ENCODE measurements around the gene CDHR5. TPM values are rescaled to one million over a fixed set of nuclear protein-coding genes. Genes with fewer than 3 reads are reported as not detected.
A peak's percentile ranks its signal among the peaks of the same experiment; 100 is the strongest.

CDHR5 gene
- total and polyA plus RNA-seq, 2 donors (not counting 1 experiment from before 2014, with no cell fraction given): not detected

DNA sequence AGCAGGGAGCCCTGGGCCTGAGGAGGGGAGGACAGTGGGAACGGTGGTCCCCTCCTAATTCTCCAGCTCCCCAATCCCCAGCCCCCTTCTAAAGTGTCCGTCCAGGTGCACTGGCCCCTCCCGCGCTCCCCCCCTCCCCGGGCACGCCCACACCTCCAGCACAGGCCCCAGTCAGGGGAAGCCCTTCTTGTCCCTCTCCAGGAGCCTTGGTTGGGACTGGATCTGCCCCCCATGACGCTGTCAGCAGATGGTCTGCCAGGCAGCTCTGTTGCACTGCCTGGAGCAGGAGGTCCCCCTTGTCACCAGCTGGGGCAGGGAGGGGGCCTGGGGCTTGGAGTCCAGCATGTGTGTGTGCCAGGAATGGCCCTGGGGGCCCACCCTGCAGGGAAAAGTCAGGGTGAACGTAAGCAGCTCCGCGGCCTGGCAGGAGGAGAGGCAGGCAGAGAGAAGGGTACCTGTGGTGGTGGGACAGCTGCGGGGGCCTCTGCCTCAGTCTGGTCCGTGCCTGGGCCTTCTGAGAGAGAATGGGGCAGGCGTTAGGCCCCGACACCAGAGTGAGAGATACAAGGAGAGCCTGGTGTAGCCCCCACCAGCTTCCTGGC, 10.6 kb downstream of the CDHR5 start:
- Histone ChIP-seq H3K79me2 (ENCODE audit: control insufficient read depth, insufficient read depth, low read length) (no peaks in the 10 kb centered on the region), H2AFZ (ENCODE audit: low read length) (no peak overlapping the region), H3K9me3 (ENCODE audit: control insufficient read depth, insufficient read depth, low read depth, low read length) (no peaks in the 10 kb centered on the region), H3K4me2 (ENCODE audit: extremely low read depth, insufficient read depth, low read length) (no peak overlapping the region), H3K27ac (ENCODE audit: insufficient read depth, low read length) (peak overlapping the region; percentile 47), H3K4me3 (replicated peaks in 1 of 4; ENCODE audit: control extremely low read depth in 1 of 4, insufficient read depth in 1 of 4, low read depth in 3 of 4, low read length in 4 of 4) (no peak overlapping the region), H3K27me3 (ENCODE audit: control insufficient read depth, insufficient read depth, low read length) (no peaks in the 10 kb centered on the region), H4K20me1 (ENCODE audit: control insufficient read depth, extremely low read depth, insufficient read depth, low read length) (no peaks in the 10 kb centered on the region), H3K4me1 (ENCODE audit: control insufficient read depth, extremely low read depth, insufficient read depth, low read length) (no peaks in the 10 kb centered on the region), H3K36me3 (ENCODE audit: control insufficient read depth, insufficient read depth, low read length) (peaks cover 36% of the 10 kb centered on the region), H3K9ac (ENCODE audit: insufficient read depth, low read length) (no peak overlapping the region)
- DNase-seq (ENCODE audit: low read depth in 2 of 2): no peak
- TF ChIP-seq EZH2 (IDR thresholded peaks at IDR 0.05; ENCODE audit: low read length, missing control alignments): no peak
- TF ChIP-seq, protein P1, sequence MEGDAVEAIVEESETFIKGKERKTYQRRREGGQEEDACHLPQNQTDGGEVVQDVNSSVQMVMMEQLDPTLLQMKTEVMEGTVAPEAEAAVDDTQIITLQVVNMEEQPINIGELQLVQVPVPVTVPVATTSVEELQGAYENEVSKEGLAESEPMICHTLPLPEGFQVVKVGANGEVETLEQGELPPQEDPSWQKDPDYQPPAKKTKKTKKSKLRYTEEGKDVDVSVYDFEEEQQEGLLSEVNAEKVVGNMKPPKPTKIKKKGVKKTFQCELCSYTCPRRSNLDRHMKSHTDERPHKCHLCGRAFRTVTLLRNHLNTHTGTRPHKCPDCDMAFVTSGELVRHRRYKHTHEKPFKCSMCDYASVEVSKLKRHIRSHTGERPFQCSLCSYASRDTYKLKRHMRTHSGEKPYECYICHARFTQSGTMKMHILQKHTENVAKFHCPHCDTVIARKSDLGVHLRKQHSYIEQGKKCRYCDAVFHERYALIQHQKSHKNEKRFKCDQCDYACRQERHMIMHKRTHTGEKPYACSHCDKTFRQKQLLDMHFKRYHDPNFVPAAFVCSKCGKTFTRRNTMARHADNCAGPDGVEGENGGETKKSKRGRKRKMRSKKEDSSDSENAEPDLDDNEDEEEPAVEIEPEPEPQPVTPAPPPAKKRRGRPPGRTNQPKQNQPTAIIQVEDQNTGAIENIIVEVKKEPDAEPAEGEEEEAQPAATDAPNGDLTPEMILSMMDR (conservative IDR thresholded peaks at IDR 0.05 in 1 of 2, IDR thresholded peaks at IDR 0.05 in 1 of 2; ENCODE audit: low read depth in 1 of 2, low read length in 2 of 2): no peak

GRCh38 chr11:613369-613968, 11.3 kb downstream of the CDHR5 start:
- no peaks in the 10 kb centered on the region for H3K9me3 ChIP-seq (ENCODE audit: control insufficient read depth, insufficient read depth, low read depth, low read length)
- no peak overlapping the region for H3K9ac ChIP-seq (ENCODE audit: insufficient read depth, low read length)
- no peaks in the 10 kb centered on the region for H3K27me3 ChIP-seq (ENCODE audit: control insufficient read depth, insufficient read depth, low read length)
- peaks cover 41% of the 10 kb centered on the region for H3K36me3 ChIP-seq (ENCODE audit: control insufficient read depth, insufficient read depth, low read length)
- H3K4me2 ChIP-seq (ENCODE audit: extremely low read depth, insufficient read depth, low read length): no peak overlapping the region
- H3K4me1 ChIP-seq (ENCODE audit: control insufficient read depth, extremely low read depth, insufficient read depth, low read length): no peaks in the 10 kb centered on the region
- no peak overlapping the region for H2AFZ ChIP-seq (ENCODE audit: low read length)
- peak overlapping the region; percentile 47 for H3K27ac ChIP-seq (ENCODE audit: insufficient read depth, low read length)
- no peak for TF ChIP-seq EZH2 (IDR thresholded peaks at IDR 0.05; ENCODE audit: low read length, missing control alignments)
- TF ChIP-seq, protein P1 (conservative IDR thresholded peaks at IDR 0.05 in 1 of 2, IDR thresholded peaks at IDR 0.05 in 1 of 2; ENCODE audit: low read depth in 1 of 2, low read length in 2 of 2): no peak
- H4K20me1 ChIP-seq (ENCODE audit: control insufficient read depth, extremely low read depth, insufficient read depth, low read length): no peaks in the 10 kb centered on the region
- DNase-seq (ENCODE audit: low read depth in 2 of 2): peak; percentile 37 to 38
- no peaks in the 10 kb centered on the region for H3K79me2 ChIP-seq (ENCODE audit: control insufficient read depth, insufficient read depth, low read length)
- no peak overlapping the region for H3K4me3 ChIP-seq (replicated peaks in 1 of 4; ENCODE audit: control extremely low read depth in 1 of 4, insufficient read depth in 1 of 4, low read depth in 3 of 4, low read length in 4 of 4)

DNA sequence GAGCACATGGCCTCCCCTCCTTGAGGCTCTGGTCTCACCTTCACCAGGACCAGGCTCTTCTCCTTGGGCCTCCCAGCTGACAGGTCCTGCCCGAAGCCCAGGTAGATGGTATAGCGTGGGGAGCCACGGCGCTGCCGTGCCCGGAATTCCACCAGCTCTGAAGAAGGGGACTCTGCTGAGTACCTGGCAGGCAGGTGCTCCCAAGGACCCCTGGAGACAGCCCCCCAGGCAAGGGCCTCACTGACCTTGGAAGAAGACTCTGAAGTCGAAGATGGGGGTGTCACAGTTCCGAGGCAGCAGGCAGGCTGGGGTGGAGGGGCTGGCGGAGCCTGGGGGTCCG, 11.8 kb downstream of the CDHR5 start:
- Histone ChIP-seq H2AFZ (ENCODE audit: low read length) (no peak overlapping the region), H3K9me3 (ENCODE audit: control insufficient read depth, insufficient read depth, low read depth, low read length) (no peaks in the 10 kb centered on the region), H3K36me3 (ENCODE audit: control insufficient read depth, insufficient read depth, low read length) (peaks cover 43% of the 10 kb centered on the region), H3K79me2 (ENCODE audit: control insufficient read depth, insufficient read depth, low read length) (no peaks in the 10 kb centered on the region), H3K4me1 (ENCODE audit: control insufficient read depth, extremely low read depth, insufficient read depth, low read length) (no peaks in the 10 kb centered on the region), H3K4me2 (ENCODE audit: extremely low read depth, insufficient read depth, low read length) (no peak overlapping the region), H3K27me3 (ENCODE audit: control insufficient read depth, insufficient read depth, low read length) (no peaks in the 10 kb centered on the region), H4K20me1 (ENCODE audit: control insufficient read depth, extremely low read depth, insufficient read depth, low read length) (no peaks in the 10 kb centered on the region), H3K27ac (ENCODE audit: insufficient read depth, low read length) (no peak overlapping the region), H3K9ac (ENCODE audit: insufficient read depth, low read length) (no peak overlapping the region), H3K4me3 (replicated peaks in 1 of 4; ENCODE audit: control extremely low read depth in 1 of 4, insufficient read depth in 1 of 4, low read depth in 3 of 4, low read length in 4 of 4) (no peak overlapping the region)
- DNase-seq (ENCODE audit: low read depth in 2 of 2): no peak
- TF ChIP-seq, protein P1 (conservative IDR thresholded peaks at IDR 0.05 in 1 of 2, IDR thresholded peaks at IDR 0.05 in 1 of 2; ENCODE audit: low read depth in 1 of 2, low read length in 2 of 2): no peak
- TF ChIP-seq EZH2 (IDR thresholded peaks at IDR 0.05; ENCODE audit: low read length, missing control alignments): no peak

Data from fibroblast of lung (primary cell).